GM21447 (cell line): ENCODE data around the gene CHCHD3.

Experiments
- ATAC-seq: cut with Tn5 transposase; IDR thresholded peaks from one replicate; pipeline ENCODE4 v1.9.1; 2021; ENCODE audit not compliant: unreplicated experiment

CHCHD3 gene

GRCh38 chr7:132830941-132831340, 250.9 kb downstream of the CHCHD3 start:
- no peak for ATAC-seq

GRCh38 chr7:132828502-132828901, 253.4 kb downstream of the CHCHD3 start:
- no peak for ATAC-seq

GRCh38 chr7:132825932-132826835, 255.7 kb downstream of the CHCHD3 start:
- no peak for ATAC-seq

GRCh38 chr7:132825222-132825621, 256.7 kb downstream of the CHCHD3 start:
- ATAC-seq = no peak

GRCh38 chr7:132819648-132820047, 262.2 kb downstream of the CHCHD3 start:
- no peak for ATAC-seq

GRCh38 chr7:132817949-132818348, 263.9 kb downstream of the CHCHD3 start:
- no peak for ATAC-seq

- no peak for ATAC-seq
Observed at GRCh38 chr7:132815696-132816311, 266.1 kb downstream of the CHCHD3 start.

- ATAC-seq = no peak
Observed at GRCh38 chr7:132815130-132815529, 266.8 kb downstream of the CHCHD3 start.

GRCh38 chr7:132810561-132810960, 271.3 kb downstream of the CHCHD3 start:
- ATAC-seq = no peak

GRCh38 chr7:132806834-132807233, 275.1 kb downstream of the CHCHD3 start:
- ATAC-seq = no peak

GRCh38 chr7:132805766-132806165, 276.1 kb downstream of the CHCHD3 start:
- no peak for ATAC-seq

GRCh38 chr7:132804849-132805485, 276.9 kb downstream of the CHCHD3 start:
- no peak for ATAC-seq

- no peak for ATAC-seq
Observed at GRCh38 chr7:132800522-132800921, 281.4 kb downstream of the CHCHD3 start.

GRCh38 chr7:132799081-132799413, 282.8 kb downstream of the CHCHD3 start:
- no peak for ATAC-seq

GRCh38 chr7:132797152-132797551, 284.7 kb downstream of the CHCHD3 start:
- no peak for ATAC-seq

GRCh38 chr7:132793474-132793873, 288.4 kb downstream of the CHCHD3 start:
- no peak for ATAC-seq

GRCh38 chr7:132791036-132791435, 290.9 kb downstream of the CHCHD3 start:
- ATAC-seq = no peak

GRCh38 chr7:132790104-132790503, 291.8 kb downstream of the CHCHD3 start:
- ATAC-seq = no peak

GRCh38 chr7:132789281-132789680, 292.6 kb downstream of the CHCHD3 start:
- no peak for ATAC-seq

- no peak for ATAC-seq
Observed at GRCh38 chr7:132785870-132786269, 296.0 kb downstream of the CHCHD3 start.

GRCh38 chr7:132784406-132784805, 297.5 kb downstream of the CHCHD3 start:
- ATAC-seq = no peak

- ATAC-seq = no peak
Observed at GRCh38 chr7:132783824-132784223, 298.1 kb downstream of the CHCHD3 start.
